ENCODE results near the gene FIBP.

FIBP gene

DNA sequence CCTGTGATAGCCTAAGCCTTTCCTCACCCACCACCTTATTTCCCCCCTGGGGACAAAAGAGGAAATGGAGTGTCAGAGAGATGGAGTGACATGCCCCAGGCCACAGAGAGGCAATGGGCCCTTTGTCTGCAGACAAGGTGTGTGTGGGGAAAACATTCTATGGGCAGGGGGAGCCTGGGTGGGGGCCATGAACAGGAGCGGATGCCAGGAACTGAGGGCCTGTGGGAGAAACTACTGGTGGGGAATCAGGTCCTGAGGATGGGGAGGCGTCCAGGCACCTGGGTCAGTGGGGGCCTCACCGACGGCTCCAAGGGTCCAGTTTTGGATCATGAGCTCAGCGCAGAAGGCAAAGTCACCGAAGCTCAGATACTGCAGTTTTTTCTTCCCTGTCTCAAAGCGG is 3.0 kb downstream of the FIBP start:
- TF ChIP-seq, protein P1, sequence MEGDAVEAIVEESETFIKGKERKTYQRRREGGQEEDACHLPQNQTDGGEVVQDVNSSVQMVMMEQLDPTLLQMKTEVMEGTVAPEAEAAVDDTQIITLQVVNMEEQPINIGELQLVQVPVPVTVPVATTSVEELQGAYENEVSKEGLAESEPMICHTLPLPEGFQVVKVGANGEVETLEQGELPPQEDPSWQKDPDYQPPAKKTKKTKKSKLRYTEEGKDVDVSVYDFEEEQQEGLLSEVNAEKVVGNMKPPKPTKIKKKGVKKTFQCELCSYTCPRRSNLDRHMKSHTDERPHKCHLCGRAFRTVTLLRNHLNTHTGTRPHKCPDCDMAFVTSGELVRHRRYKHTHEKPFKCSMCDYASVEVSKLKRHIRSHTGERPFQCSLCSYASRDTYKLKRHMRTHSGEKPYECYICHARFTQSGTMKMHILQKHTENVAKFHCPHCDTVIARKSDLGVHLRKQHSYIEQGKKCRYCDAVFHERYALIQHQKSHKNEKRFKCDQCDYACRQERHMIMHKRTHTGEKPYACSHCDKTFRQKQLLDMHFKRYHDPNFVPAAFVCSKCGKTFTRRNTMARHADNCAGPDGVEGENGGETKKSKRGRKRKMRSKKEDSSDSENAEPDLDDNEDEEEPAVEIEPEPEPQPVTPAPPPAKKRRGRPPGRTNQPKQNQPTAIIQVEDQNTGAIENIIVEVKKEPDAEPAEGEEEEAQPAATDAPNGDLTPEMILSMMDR (conservative IDR thresholded peaks at IDR 0.05; ENCODE audit: control insufficient read depth, insufficient read depth, low read depth, low read length) = no peak
- no peak overlapping the region for H3K4me3 ChIP-seq (ENCODE audit: control insufficient read depth, low read depth, low read length)
- no peak for DNase-seq (ENCODE audit: low read depth)

GRCh38 chr11:65884716-65885092 is 3.6 kb downstream of the FIBP start:
- TF ChIP-seq, protein P1 (conservative IDR thresholded peaks at IDR 0.05; ENCODE audit: control insufficient read depth, insufficient read depth, low read depth, low read length) = peak; percentile 99
- no peak overlapping the region for H3K4me3 ChIP-seq (ENCODE audit: control insufficient read depth, low read depth, low read length)
- DNase-seq (ENCODE audit: low read depth) = peak; percentile 73

DNA sequence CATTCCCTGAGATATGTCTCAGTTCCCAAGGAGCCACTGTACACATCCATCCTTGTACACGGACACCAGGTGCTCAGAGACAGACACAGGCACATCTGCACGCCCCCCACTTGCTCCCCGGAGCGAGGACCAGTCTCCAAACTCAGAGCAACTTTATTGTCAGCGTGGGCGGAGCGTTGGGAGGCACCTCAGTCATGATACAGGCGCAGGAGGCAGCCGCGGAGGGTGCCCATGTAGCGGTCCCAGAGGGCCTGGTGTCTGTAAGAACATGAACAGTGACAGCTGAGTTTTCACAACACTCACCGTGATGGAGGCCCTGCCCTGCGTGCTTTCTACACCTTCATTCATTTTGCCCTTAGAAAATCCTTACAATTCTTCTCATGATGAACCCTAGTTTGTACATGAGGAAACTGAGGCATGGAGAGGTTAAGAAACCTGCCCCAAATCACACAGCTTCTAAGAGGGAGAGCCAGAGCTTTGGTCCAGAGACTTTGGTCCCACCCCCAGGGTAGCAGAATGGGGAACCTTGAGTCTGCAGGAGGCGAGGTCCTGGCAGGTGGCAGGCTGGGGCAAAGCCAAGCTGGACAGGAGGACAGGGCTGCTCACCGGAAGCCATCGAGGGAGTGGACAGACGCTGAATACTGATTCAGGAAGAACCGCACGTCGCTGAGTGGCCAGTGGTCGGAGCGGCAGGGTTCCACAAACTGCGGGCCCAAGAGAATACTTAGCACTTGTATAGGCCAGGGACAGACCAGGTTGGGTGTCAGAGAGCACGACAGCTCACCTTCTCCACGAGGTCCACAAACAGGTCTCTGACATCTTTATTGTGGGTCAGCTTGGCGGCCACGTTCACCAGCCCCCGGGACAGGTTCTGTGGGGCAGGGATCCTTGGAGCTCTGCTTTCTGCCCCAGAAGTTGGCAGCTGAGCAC is 4.2 kb downstream of the FIBP start:
- TF ChIP-seq, protein P1 (conservative IDR thresholded peaks at IDR 0.05; ENCODE audit: control insufficient read depth, insufficient read depth, low read depth, low read length) = no peak
- H3K4me3 ChIP-seq (ENCODE audit: control insufficient read depth, low read depth, low read length) = no peak overlapping the region
- no peak for DNase-seq (ENCODE audit: low read depth)

GRCh38 chr11:65883058-65883761 is 5.1 kb downstream of the FIBP start:
- TF ChIP-seq, protein P1 (conservative IDR thresholded peaks at IDR 0.05; ENCODE audit: control insufficient read depth, insufficient read depth, low read depth, low read length) = no peak
- DNase-seq (ENCODE audit: low read depth) = no peak
- no peak overlapping the region for H3K4me3 ChIP-seq (ENCODE audit: control insufficient read depth, low read depth, low read length)

- DNase-seq (ENCODE audit: low read depth) = no peak
- no peak overlapping the region for H3K4me3 ChIP-seq (ENCODE audit: control insufficient read depth, low read depth, low read length)
- TF ChIP-seq, protein P1 (conservative IDR thresholded peaks at IDR 0.05; ENCODE audit: control insufficient read depth, insufficient read depth, low read depth, low read length) = no peak
These were observed 5.9 kb downstream of the FIBP start for GRCh38 chr11:65882120-65883057.

GRCh38 chr11:65880844-65881421 is 7.3 kb downstream of the FIBP start:
- DNase-seq (ENCODE audit: low read depth) = no peak
- no peak overlapping the region for H3K4me3 ChIP-seq (ENCODE audit: control insufficient read depth, low read depth, low read length)
- TF ChIP-seq, protein P1 (conservative IDR thresholded peaks at IDR 0.05; ENCODE audit: control insufficient read depth, insufficient read depth, low read depth, low read length) = no peak

Data from fibroblast of mammary gland (primary cell).